HG02763 (cell line): ENCODE results near the gene DICER1.

Source experiments
- ATAC-seq: cut with Tn5 transposase; IDR thresholded peaks from one replicate; pipeline ENCODE4 v1.9.1; 2021; ENCODE audit warnings: mild to moderate bottlenecking, moderate library complexity; ENCODE audit not compliant: unreplicated experiment

DICER1 gene

GRCh38 chr14:95092723-95093122 is 64.6 kb downstream of the DICER1 start:
- ATAC-seq, result no peak

- ATAC-seq, result no peak
These were observed 65.7 kb downstream of the DICER1 start for GRCh38 chr14:95091581-95091980.

- no peak for ATAC-seq
These were observed 68.7 kb downstream of the DICER1 start for GRCh38 chr14:95088665-95089064.

GRCh38 chr14:95087619-95088018 is 69.7 kb downstream of the DICER1 start:
- ATAC-seq, result no peak

GRCh38 chr14:95085321-95085720 is 72.0 kb downstream of the DICER1 start:
- ATAC-seq, result no peak

- ATAC-seq, result no peak
These were observed 78.5 kb downstream of the DICER1 start for GRCh38 chr14:95078867-95079266.

GRCh38 chr14:95077345-95077744 is 80.0 kb downstream of the DICER1 start:
- no peak for ATAC-seq

- no peak for ATAC-seq
These were observed 81.5 kb downstream of the DICER1 start for GRCh38 chr14:95075789-95076188.

GRCh38 chr14:95073947-95074346 is 83.4 kb downstream of the DICER1 start:
- no peak for ATAC-seq

- no peak for ATAC-seq
These were observed 84.9 kb downstream of the DICER1 start for GRCh38 chr14:95072310-95072905.

- no peak for ATAC-seq
These were observed 85.6 kb downstream of the DICER1 start for GRCh38 chr14:95071649-95072280.

GRCh38 chr14:95070748-95071435 is 86.4 kb downstream of the DICER1 start:
- no peak for ATAC-seq

GRCh38 chr14:95069547-95069946 is 87.8 kb downstream of the DICER1 start:
- ATAC-seq, result no peak

- no peak for ATAC-seq
These were observed 88.3 kb downstream of the DICER1 start for GRCh38 chr14:95069018-95069417.

- ATAC-seq, result no peak
These were observed 88.8 kb downstream of the DICER1 start for GRCh38 chr14:95068521-95068920.

- no peak for ATAC-seq
These were observed 89.2 kb downstream of the DICER1 start for GRCh38 chr14:95068080-95068479.

- ATAC-seq, result no peak
These were observed 89.8 kb downstream of the DICER1 start for GRCh38 chr14:95067526-95067925.

- ATAC-seq, result no peak
These were observed 90.8 kb downstream of the DICER1 start for GRCh38 chr14:95066427-95066986.

- no peak for ATAC-seq
These were observed 91.9 kb downstream of the DICER1 start for GRCh38 chr14:95065411-95065810.

GRCh38 chr14:95064734-95065133 is 92.6 kb downstream of the DICER1 start:
- ATAC-seq, result no peak

- ATAC-seq, result no peak
These were observed 93.1 kb downstream of the DICER1 start for GRCh38 chr14:95064256-95064655.

- no peak for ATAC-seq
These were observed 93.9 kb downstream of the DICER1 start for GRCh38 chr14:95063391-95063790.
